SK-N-MC (cell line): ENCODE data around the gene P2RX4.

ENCODE experiments used
- EZH2 ChIP-seq: fragments of 200-600 bp; sonication (generic); IDR thresholded peaks from one replicate; pipeline ENCODE4 v1.6.1; 2017; ENCODE audit warnings: antibody characterized with exemption
- FOXP2 ChIP-seq: optimal IDR thresholded peaks from 2 replicates; pipeline ENCODE3; 2011; ENCODE audit warnings: mild to moderate bottlenecking, moderate library complexity; ENCODE audit not compliant: insufficient read depth; ENCODE audit errors: extremely low read length, control extremely low read depth
- POLR2AphosphoS5 ChIP-seq: IDR thresholded peaks from 2 replicates; pipeline ENCODE4 v1.6.1; 2012; ENCODE audit warnings: mild to moderate bottlenecking, low read depth, low read length, borderline replicate concordance

GRCh38 chr12:121239351-121240061, 29.6 kb downstream of the P2RX4 start:
- TF ChIP-seq POLR2AphosphoS5 (no peak), EZH2 (no peak), FOXP2 (no peak)
